ENCODE measurements around the gene LXN. TPM values are rescaled to one million over a fixed set of nuclear protein-coding genes. Genes with fewer than 3 reads are reported as not detected.

Gene LXN
- total RNA-seq, 4 donors from 2014 or later = 13.2 to 28.0 (median 15.2) TPM

DNA sequence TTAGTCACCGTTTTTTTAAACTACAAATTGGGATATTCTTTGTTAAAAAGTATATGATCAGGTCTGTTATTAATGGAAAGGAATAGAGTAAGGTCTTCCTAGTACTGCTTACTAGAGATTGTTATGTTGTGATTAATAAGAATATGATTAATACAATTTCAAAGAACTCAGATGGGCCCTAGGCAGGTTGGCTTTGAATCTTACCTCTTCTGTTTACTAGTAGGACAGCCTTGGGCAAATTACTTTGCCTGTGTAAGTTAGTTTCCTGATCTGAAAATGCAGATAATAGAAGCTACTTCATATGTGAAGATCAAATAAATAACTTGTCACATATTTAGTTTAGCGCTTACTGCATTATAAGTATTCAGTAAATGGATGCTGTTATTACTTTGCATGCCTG is 21.3 kb downstream of the LXN start:
- TF ChIP-seq, protein P1, sequence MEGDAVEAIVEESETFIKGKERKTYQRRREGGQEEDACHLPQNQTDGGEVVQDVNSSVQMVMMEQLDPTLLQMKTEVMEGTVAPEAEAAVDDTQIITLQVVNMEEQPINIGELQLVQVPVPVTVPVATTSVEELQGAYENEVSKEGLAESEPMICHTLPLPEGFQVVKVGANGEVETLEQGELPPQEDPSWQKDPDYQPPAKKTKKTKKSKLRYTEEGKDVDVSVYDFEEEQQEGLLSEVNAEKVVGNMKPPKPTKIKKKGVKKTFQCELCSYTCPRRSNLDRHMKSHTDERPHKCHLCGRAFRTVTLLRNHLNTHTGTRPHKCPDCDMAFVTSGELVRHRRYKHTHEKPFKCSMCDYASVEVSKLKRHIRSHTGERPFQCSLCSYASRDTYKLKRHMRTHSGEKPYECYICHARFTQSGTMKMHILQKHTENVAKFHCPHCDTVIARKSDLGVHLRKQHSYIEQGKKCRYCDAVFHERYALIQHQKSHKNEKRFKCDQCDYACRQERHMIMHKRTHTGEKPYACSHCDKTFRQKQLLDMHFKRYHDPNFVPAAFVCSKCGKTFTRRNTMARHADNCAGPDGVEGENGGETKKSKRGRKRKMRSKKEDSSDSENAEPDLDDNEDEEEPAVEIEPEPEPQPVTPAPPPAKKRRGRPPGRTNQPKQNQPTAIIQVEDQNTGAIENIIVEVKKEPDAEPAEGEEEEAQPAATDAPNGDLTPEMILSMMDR (IDR thresholded peaks at IDR 0.05; ENCODE audit: low read depth) = no peak

DNA sequence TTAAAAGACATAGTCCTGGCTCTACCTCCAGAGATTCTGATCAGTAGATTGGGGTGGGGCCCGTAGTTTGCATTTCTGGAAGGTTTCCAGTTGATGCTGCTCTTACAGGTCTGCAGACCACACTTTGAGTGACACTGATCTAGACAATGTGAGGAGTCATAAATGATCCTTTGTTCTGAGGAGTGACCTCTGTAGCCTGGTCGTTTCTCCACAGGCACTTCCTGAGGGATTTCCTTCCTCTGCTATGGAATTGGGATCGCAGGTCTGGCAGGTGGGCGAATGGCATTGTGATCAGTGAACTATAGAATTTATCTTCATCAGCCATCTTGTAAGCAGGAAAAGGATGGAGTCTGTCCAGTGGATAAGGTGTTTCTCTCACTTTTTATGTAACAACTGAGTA is 22.7 kb downstream of the LXN start:
- TF ChIP-seq, protein P1 (IDR thresholded peaks at IDR 0.05; ENCODE audit: low read depth) = no peak

DNA sequence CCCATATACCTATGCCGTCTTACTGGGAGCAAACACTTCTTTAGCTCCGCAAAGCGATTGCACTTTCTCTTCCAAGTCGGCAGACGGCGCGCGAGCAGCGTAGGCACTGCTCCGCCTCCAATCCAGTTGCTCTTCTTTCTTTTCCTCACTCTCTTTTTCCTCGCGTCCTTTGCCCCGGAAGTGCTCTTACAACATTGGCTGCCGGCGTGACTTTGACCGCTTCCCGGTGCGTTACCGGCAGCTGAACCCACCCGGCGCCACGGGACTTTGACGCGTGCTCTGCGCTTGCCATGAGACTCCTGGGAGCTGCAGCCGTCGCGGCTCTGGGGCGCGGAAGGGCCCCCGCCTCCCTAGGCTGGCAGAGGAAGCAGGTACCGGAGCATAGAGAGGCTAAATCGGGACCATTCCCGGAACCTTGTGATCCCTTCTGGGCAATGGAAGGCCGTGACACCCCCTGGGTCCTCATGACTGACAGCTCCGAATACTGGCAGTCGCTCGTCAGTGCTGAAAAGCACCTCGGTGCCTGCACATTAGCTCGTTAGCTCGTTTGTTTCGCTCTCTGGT is 28.0 kb downstream of the LXN start, which contains the start of gene GFM1:
TSS of gene GFM1 (plus strand) at position 183 of the 564 bp plus-strand sequence. CDS start at position 291, 108 bp downstream.
- TF ChIP-seq, protein P1 (IDR thresholded peaks at IDR 0.05; ENCODE audit: low read depth) = no peak

DNA sequence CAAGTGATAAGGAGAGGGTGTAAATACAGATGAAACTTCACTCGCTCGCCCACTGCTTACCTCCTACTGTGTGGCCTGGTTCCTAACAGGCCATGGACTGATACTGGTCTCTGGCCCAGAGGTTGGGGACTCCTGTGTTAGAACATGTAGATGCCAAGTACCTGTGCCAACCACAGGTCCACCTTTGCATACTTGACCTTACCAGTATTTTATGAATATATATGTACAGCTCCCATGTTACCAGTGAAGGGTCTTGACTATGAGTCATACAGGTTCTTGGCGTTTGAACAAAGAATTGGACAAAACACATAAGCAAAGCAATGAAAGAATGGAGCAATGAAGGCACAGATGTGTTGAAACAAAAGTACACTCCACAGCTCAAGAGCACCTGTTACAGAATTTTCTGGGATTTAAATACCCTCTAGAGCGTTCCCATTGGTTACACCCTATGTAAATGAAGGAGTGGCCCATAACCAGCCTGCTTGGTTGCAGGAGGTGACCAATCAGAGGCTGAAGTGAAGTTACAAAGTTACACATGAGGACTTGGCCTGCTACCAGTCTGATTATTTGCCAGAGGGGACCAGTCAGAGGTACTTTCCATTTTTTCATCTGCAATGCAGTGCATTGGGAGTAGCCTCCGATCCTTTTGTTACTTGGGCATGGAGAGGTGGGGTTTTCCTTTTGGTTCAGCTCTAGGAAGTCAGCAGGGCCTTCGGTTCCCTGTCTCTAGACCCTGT is 29.8 kb downstream of the LXN start:
- TF ChIP-seq, protein P1 (IDR thresholded peaks at IDR 0.05; ENCODE audit: low read depth) = no peak

DNA sequence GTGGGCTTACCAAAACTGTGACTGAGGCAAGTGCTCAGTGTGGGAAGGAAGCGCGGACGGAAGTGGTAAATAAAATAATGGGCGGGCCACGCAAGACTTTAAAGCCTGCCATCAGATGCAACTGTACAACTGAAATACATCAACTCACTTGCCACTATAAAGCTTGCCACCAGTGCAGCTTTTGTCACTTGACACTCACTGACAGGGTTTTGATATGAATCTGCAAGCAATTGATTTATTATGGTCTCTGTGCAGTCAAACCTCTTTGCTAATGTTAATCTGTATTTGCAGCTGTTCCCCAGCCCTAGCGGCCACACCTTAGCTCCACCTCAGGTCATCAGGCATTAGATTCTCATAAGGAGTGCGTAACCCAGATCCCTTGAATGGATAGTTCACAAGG is 30.4 kb downstream of the LXN start:
- TF ChIP-seq, protein P1 (IDR thresholded peaks at IDR 0.05; ENCODE audit: low read depth) = no peak

- TF ChIP-seq, protein P1 (IDR thresholded peaks at IDR 0.05; ENCODE audit: low read depth) = no peak
Observed at GRCh38 chr3:158640646-158641045, 31.8 kb downstream of the LXN start.

DNA sequence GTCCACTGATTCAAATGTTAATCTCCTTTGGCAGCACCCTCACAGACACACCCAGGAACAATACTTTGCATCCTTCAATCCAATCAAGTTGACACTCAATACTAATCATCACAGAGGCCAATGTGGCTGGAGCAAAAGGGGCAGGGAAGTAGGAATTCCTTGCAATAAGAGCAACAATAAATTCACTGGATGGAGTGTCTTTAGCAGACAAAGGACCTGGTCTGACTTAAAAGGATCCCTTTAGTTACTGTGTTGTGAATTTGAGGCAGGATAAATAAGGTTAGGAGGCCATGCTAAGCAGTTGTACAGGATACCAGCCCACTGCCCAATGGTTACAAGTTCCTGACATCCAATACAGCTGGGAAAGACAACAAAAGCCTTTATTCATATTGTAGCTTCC is 40.5 kb downstream of the LXN start:
- TF ChIP-seq, protein P1 (IDR thresholded peaks at IDR 0.05; ENCODE audit: low read depth) = no peak

Measured in subcutaneous adipose tissue (tissue), 4 donors.